ENCODE results near the gene GNG7.

GRCh38 chr19:2728783-2729387 is 26.4 kb upstream of the GNG7 start:
- TF ChIP-seq CTCF (IDR thresholded peaks at IDR 0.05) (no peak), POLR2A (IDR thresholded peaks at IDR 0.05) (no peak)
